ENCODE results near the gene MGAT1.

MGAT1 gene

DNA sequence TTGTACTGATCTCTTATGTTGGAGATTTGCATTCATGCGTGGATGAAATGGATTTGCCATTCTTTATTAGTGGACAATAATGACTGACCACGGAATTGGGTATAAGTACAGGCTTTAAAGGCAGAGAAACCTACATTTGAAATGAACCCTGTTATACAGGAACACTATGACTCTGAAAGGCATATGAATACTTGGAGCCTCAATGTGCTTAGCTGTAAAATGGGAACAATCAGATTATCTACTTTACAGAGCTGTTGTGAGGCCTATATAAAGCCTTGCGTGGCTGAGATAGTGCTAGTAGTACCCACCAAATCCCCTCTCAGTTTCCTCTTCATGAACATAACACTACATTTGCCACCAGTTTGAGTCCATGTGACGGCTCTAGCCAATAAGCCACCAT is 18.9 kb upstream of the MGAT1 start:
- Histone ChIP-seq H2AFZ (ENCODE audit: low read depth, low read length) (peak overlapping the region; percentile 51), H3K79me2 (ENCODE audit: low read length) (no peaks in the 10 kb centered on the region), H3K4me3 (ENCODE audit: low read length) (no peak overlapping the region), H3K4me1 (ENCODE audit: low read length) (peaks cover 37% of the 10 kb centered on the region), H3K9me3 (ENCODE audit: insufficient read depth, low read length) (no peaks in the 10 kb centered on the region), H3K27ac (ENCODE audit: low read length) (peak overlapping the region; percentile 42; the same call in 1 of the 2 replicates), H3K27me3 (ENCODE audit: low read depth, low read length) (no peaks in the 10 kb centered on the region), H3K9ac (ENCODE audit: low read length) (no peak overlapping the region), H3K4me2 (ENCODE audit: low read length) (peak overlapping the region; percentile 62), H4K20me1 (ENCODE audit: insufficient read depth, low read length) (no peaks in the 10 kb centered on the region), H3K36me3 (replicated peaks; ENCODE audit: low read depth, low read length) (no peaks in the 10 kb centered on the region)
- TF ChIP-seq EZH2phosphoT487 (IDR thresholded peaks at IDR 0.05; ENCODE audit: low read depth), result no peak
- TF ChIP-seq, protein P1, sequence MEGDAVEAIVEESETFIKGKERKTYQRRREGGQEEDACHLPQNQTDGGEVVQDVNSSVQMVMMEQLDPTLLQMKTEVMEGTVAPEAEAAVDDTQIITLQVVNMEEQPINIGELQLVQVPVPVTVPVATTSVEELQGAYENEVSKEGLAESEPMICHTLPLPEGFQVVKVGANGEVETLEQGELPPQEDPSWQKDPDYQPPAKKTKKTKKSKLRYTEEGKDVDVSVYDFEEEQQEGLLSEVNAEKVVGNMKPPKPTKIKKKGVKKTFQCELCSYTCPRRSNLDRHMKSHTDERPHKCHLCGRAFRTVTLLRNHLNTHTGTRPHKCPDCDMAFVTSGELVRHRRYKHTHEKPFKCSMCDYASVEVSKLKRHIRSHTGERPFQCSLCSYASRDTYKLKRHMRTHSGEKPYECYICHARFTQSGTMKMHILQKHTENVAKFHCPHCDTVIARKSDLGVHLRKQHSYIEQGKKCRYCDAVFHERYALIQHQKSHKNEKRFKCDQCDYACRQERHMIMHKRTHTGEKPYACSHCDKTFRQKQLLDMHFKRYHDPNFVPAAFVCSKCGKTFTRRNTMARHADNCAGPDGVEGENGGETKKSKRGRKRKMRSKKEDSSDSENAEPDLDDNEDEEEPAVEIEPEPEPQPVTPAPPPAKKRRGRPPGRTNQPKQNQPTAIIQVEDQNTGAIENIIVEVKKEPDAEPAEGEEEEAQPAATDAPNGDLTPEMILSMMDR (IDR thresholded peaks at IDR 0.05; ENCODE audit: low read depth, low read length), result no peak

DNA sequence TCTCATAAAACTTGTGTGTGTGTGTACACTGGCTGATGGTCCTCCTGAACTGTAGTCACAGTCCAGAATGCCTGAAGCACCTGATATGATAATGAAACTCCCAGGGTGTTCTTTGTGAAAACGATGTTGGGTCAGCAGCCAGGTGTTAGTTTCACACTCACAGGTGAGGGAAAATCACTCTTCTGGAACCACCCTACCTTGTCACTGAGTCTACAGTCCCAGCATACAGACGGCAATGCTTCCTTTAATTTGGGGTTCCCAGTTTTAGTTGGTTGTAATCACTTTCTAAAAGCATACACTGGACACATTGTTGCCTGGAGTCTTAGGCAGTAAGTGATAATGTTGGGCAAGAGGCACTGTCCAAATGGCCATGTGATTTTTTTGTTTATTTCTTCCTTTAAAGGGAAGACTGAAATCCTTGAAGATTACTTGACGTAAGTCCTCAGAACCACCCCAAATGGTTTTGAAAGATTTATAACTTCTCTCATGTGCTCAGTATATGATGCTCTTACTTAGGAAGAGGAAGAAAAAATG is 18.2 kb upstream of the MGAT1 start:
- Histone ChIP-seq H3K4me1 (ENCODE audit: low read length) (peaks cover 40% of the 10 kb centered on the region), H3K9ac (ENCODE audit: low read length) (no peak overlapping the region), H2AFZ (ENCODE audit: low read depth, low read length) (peak overlapping the region; percentile 51), H3K4me2 (ENCODE audit: low read length) (peak overlapping the region; percentile 62), H3K9me3 (ENCODE audit: insufficient read depth, low read length) (no peaks in the 10 kb centered on the region), H3K79me2 (ENCODE audit: low read length) (no peaks in the 10 kb centered on the region), H3K36me3 (replicated peaks; ENCODE audit: low read depth, low read length) (no peaks in the 10 kb centered on the region), H3K4me3 (ENCODE audit: low read length) (peak overlapping the region; percentile 27; the same call in 1 of the 2 replicates), H3K27ac (ENCODE audit: low read length) (peak overlapping the region; percentile 42), H4K20me1 (ENCODE audit: insufficient read depth, low read length) (no peaks in the 10 kb centered on the region), H3K27me3 (ENCODE audit: low read depth, low read length) (no peaks in the 10 kb centered on the region)
- TF ChIP-seq, protein P1 (IDR thresholded peaks at IDR 0.05; ENCODE audit: low read depth, low read length), result no peak
- no peak for TF ChIP-seq EZH2phosphoT487 (IDR thresholded peaks at IDR 0.05; ENCODE audit: low read depth)

DNA sequence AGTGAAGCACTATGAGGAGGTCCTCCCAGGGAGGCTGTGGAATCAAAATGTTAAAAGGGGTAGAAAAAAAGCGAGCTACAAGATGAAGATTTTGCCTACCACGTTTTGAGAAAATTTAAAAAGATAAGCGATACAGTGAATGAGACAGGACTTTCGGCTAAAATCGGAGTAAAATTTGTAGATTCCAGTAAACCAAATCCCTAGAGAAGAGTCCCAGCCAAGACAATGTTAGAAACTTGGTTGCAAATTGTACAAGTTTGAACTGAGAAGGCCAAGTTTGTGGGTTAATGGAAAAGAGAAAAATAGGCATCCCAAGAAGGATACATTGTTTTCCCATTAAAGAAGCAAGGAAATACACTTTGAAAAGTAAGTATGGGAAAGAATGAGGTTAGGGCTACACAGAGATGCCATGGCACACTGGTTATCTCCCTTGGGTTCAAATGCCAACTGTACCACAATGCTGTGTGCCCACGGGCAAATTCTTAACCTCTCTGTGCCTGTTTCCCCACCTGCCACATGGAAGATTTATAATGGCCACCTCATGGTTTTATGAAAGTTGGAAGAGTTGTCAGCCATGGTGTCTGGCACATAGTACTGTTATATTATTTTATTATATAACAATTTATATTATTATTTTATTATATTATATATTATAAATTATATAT is 16.2 kb upstream of the MGAT1 start:
- H4K20me1 ChIP-seq (ENCODE audit: insufficient read depth, low read length), result no peaks in the 10 kb centered on the region
- TF ChIP-seq, protein P1 (IDR thresholded peaks at IDR 0.05; ENCODE audit: low read depth, low read length), result no peak
- no peak for TF ChIP-seq EZH2phosphoT487 (IDR thresholded peaks at IDR 0.05; ENCODE audit: low read depth)

DNA sequence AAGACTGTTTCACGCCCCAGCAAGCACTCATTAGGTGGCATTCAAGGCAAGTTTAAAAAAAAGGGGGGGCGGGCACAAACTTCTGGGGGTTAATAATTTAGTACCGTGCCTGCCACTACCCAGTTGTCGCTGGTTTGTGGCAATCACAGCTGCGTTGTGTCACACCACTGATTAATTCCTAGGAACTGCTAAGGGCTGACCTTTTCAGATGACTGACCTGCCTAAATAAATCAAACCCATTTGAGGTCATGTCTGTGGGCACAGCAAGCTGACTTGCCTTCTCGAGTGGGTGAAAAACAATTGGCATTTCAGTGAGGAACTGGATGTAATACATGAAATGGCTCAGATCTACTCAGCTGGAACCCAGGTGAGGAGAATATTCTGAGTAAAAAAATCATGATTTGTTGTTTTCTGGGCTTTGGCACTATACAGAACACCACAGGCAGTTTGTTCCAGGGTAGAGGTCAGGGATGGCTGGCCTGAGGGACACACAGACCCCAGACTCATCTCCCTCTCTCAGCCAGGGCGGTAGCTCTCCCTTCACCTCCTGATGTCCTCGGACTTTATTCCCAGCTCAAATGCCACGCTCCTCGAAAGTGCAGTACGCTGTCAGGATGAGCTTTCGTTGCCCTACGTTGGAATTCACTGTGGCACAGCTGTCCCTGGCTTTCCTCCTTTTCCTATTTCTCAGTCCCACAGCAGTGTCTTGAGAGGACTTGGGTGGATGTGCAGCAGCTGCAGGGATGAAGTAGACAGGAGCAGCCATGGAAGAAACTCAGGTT is 15.5 kb upstream of the MGAT1 start:
- H2AFZ ChIP-seq (ENCODE audit: low read depth, low read length), result no peak overlapping the region

More for the DNA sequence above, 16.2 kb upstream of the MGAT1 start:
- Histone ChIP-seq H3K79me2 (ENCODE audit: low read length) (no peaks in the 10 kb centered on the region), H2AFZ (ENCODE audit: low read depth, low read length) (no peak overlapping the region), H3K27me3 (ENCODE audit: low read depth, low read length) (no peaks in the 10 kb centered on the region), H3K4me1 (ENCODE audit: low read length) (peaks cover 60% of the 10 kb centered on the region), H3K27ac (ENCODE audit: low read length) (no peak overlapping the region), H3K9me3 (ENCODE audit: insufficient read depth, low read length) (no peaks in the 10 kb centered on the region), H3K4me2 (ENCODE audit: low read length) (no peak overlapping the region), H3K4me3 (ENCODE audit: low read length) (no peak overlapping the region), H3K36me3 (replicated peaks; ENCODE audit: low read depth, low read length) (no peaks in the 10 kb centered on the region), H3K9ac (ENCODE audit: low read length) (no peak overlapping the region)

More for the DNA sequence above, 15.5 kb upstream of the MGAT1 start:
- Histone ChIP-seq H3K27me3 (ENCODE audit: low read depth, low read length) (no peaks in the 10 kb centered on the region), H3K79me2 (ENCODE audit: low read length) (no peaks in the 10 kb centered on the region), H3K4me2 (ENCODE audit: low read length) (peak overlapping the region; percentile 37), H3K9me3 (ENCODE audit: insufficient read depth, low read length) (no peaks in the 10 kb centered on the region), H3K4me1 (ENCODE audit: low read length) (peaks cover 67% of the 10 kb centered on the region), H3K36me3 (replicated peaks; ENCODE audit: low read depth, low read length) (no peaks in the 10 kb centered on the region), H3K9ac (ENCODE audit: low read length) (no peak overlapping the region), H3K27ac (ENCODE audit: low read length) (no peak overlapping the region), H4K20me1 (ENCODE audit: insufficient read depth, low read length) (no peaks in the 10 kb centered on the region), H3K4me3 (ENCODE audit: low read length) (no peak overlapping the region)
- TF ChIP-seq, protein P1 (IDR thresholded peaks at IDR 0.05; ENCODE audit: low read depth, low read length), result no peak
- TF ChIP-seq EZH2phosphoT487 (IDR thresholded peaks at IDR 0.05; ENCODE audit: low read depth), result no peak

Measured in OCI-LY3 (cell line).